Measurements from ENCODE around the gene PTPRR.

- TF ChIP-seq CTCF (conservative IDR thresholded peaks at IDR 0.05 in 1 of 2, IDR thresholded peaks at IDR 0.05 in 1 of 2; ENCODE audit: low read depth in 1 of 2, low read length in 2 of 2), result no peak
- TF ChIP-seq EZH2 (IDR thresholded peaks at IDR 0.05; ENCODE audit: low read length, missing control alignments), result no peak
Observed at GRCh38 chr12:70839544-70839943, 81.0 kb downstream of the PTPRR start.

Measured in fibroblast of lung (primary cell).